H1 (cell line): ENCODE results near the gene CAMTA1. TPM values are rescaled to one million over a fixed set of nuclear protein-coding genes. Genes with fewer than 3 reads are reported as not detected.

Experiments
- BACH1 ChIP-seq: IDR thresholded peaks from 2 replicates; pipeline ENCODE4 v1.6.1; 2012; ENCODE audit warnings: low read length, improper control_type of control experiment
- EGR1 ChIP-seq: IDR thresholded peaks from 2 replicates; pipeline ENCODE4 v1.6.1; 2011; ENCODE audit warnings: low read depth, low read length, borderline replicate concordance
- HDAC2 ChIP-seq, 2 experiments: fragments of 300-600 bp in 1 of 2; sonication (generic) in 1 of 2; IDR thresholded peaks; 2 replicates each; pipeline ENCODE4 v1.6.1; 2011 to 2012; ENCODE audit warnings: low read depth in 2 of 2, low read length in 2 of 2, mild to moderate bottlenecking in 2 of 2, moderate library complexity in 2 of 2, borderline replicate concordance in 1 of 2, inconsistent platforms in 1 of 2
- KDM5A ChIP-seq: fragments of 200-600 bp; IDR thresholded peaks from 2 replicates; pipeline ENCODE4 v1.7.1; 2012; ENCODE audit warnings: mild to moderate bottlenecking, low read length, inconsistent platforms, mixed read lengths
- RXRA ChIP-seq: IDR thresholded peaks from 2 replicates; pipeline ENCODE4 v1.6.1; 2011; ENCODE audit warnings: low read depth, mild to moderate bottlenecking, low read length, moderate library complexity; ENCODE audit not compliant: insufficient read depth
- SAP30 ChIP-seq: fragments of 300-600 bp; sonication (generic); IDR thresholded peaks from 2 replicates; pipeline ENCODE4 v1.7.1; 2012; ENCODE audit warnings: low read length, moderate library complexity, mild to moderate bottlenecking, inconsistent platforms; ENCODE audit not compliant: insufficient read depth, insufficient replicate concordance
- TAF7 ChIP-seq: optimal IDR thresholded peaks from 2 replicates; pipeline ENCODE3; 2011; ENCODE audit warnings: low read depth, mild to moderate bottlenecking, inconsistent platforms, low read length, moderate library complexity, borderline replicate concordance
- polyA plus RNA-seq, 7 experiments: library from polyadenylated mRNA; depleted of rRNA in 3 of 7; stranded (reverse) in 5 of 7; unstranded in 2 of 7; fragments of >200 nt in 5 of 7; fragments of 200-250 nt in 2 of 7; gene quantifications; 1 replicate in 5 of 7; 2 replicates in 1 of 7; 4 replicates in 1 of 7; pipeline versions ENCODE4 v1.2.1 to v1.2.3, GENCODE V29; 2011 to 2013; ENCODE audit warnings: missing spikeins in 2 of 7, mixed read lengths in 2 of 7
- total RNA-seq: library from RNA; stranded (reverse); fragmentation: NEBNext Ultra II Directional; extraction: Animal tissue kit (Norgen Biotek cat#: 25700); gene quantifications from 2 replicates; pipeline ENCODE4 v1.2.1, GENCODE V29; 2021
- TF ChIP-seq, protein P1 (sequence below), 3 experiments: IDR thresholded peaks; 1 replicate in 2 of 3; 2 replicates in 1 of 3; pipeline versions ENCODE4 v1.5.1 to v1.6.1; 2011; ENCODE audit warnings: low read length in 3 of 3, mild to moderate bottlenecking in 3 of 3, inconsistent platforms in 2 of 3, low read depth in 1 of 3, moderate library complexity in 1 of 3; ENCODE audit not compliant: insufficient read depth in 1 of 3; ENCODE audit errors: control extremely low read depth in 1 of 3

CAMTA1 gene
- total and polyA plus RNA-seq, 2 of the 8 experiments (the other 6 are each of a cell fraction or from before 2014, with no cell fraction given), result 65.0 to 119 TPM

DNA sequence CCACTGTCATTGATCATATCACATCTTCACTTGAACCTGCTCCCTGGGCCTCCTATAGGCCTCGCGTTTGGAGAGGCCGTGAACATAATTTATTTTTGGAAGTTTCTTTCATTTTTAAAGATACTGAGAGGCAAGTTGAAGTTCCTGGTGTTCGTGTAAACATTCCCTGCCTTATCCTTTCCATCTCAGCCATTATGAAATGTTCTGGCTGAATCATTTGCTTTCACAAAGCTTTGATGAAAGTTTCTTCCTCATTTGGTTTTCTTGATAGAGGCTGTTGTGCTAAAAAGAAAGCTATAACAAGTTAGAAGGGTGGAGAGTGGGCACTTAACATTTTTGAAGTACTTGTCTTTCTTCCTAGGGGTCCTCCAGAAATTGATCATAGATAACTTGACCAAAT, 15.5 kb downstream of the CAMTA1 start (continued):
- TF ChIP-seq EGR1 (no peak), HDAC2 (IDR thresholded peaks at IDR 0.05; ENCODE audit: borderline replicate concordance in 1 of 2, low read depth in 2 of 2, low read length in 2 of 2) (no peak), TAF7 (no peak), RXRA (no peak), SAP30 (no peak), BACH1 (no peak), KDM5A (no peak)
- TF ChIP-seq, protein P1, sequence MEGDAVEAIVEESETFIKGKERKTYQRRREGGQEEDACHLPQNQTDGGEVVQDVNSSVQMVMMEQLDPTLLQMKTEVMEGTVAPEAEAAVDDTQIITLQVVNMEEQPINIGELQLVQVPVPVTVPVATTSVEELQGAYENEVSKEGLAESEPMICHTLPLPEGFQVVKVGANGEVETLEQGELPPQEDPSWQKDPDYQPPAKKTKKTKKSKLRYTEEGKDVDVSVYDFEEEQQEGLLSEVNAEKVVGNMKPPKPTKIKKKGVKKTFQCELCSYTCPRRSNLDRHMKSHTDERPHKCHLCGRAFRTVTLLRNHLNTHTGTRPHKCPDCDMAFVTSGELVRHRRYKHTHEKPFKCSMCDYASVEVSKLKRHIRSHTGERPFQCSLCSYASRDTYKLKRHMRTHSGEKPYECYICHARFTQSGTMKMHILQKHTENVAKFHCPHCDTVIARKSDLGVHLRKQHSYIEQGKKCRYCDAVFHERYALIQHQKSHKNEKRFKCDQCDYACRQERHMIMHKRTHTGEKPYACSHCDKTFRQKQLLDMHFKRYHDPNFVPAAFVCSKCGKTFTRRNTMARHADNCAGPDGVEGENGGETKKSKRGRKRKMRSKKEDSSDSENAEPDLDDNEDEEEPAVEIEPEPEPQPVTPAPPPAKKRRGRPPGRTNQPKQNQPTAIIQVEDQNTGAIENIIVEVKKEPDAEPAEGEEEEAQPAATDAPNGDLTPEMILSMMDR (IDR thresholded peaks at IDR 0.05; ENCODE audit: control extremely low read depth in 1 of 3, insufficient read depth in 1 of 3, low read depth in 1 of 3, low read length in 3 of 3), result no peak
